ENCODE measurements around the gene SLC22A12. TPM values are rescaled to one million over a fixed set of nuclear protein-coding genes. Genes with fewer than 3 reads are reported as not detected.

SLC22A12 gene
- total RNA-seq, 2 donors from 2014 or later, result not detected

DNA sequence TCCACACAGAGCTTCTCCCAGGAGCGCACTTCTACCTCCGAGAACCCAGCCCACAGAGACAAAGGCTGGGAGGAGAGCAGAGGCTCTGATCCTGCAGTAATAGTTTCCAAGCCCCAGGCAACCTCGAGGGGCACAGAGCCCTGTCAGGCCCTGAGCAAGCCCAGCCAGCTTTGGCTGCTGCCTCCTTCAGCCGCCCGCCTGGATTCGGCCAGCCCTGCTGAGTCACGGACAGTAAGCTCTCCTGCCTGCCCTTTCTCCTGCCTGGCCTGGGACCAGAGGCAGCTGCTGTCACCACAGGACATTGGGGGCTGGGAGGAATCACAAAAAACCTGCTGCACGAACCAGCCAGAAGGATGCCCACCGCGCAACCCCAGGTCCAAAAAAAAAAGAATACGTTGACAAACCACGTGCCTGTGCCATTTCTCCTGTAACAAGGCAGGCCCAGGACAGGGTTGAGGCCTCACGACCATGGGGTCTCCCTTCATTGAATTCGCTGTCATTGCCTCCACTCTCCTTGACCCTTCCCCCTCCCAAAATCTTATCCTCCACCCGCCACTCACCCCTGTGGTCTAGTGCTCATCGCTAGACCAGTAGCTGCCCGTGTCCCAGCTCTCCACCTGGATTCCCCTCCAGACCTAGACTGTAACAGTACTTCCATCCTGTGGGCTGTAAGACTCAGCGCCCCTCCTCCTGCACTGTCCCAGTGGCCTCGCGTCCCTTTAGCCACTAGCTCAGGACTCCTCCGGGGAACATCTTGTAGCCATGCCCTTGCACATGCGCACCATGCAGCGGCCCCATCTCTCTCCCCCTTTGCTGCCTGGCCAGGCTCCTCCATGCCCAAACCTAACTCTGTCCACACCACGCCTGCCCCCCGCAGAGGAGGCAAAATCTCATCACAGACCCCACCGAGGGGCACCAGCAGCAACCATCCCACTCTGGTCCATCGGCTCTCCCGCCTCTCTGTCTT lies 7.4 kb upstream of the SLC22A12 start:
- TF ChIP-seq, protein P1, sequence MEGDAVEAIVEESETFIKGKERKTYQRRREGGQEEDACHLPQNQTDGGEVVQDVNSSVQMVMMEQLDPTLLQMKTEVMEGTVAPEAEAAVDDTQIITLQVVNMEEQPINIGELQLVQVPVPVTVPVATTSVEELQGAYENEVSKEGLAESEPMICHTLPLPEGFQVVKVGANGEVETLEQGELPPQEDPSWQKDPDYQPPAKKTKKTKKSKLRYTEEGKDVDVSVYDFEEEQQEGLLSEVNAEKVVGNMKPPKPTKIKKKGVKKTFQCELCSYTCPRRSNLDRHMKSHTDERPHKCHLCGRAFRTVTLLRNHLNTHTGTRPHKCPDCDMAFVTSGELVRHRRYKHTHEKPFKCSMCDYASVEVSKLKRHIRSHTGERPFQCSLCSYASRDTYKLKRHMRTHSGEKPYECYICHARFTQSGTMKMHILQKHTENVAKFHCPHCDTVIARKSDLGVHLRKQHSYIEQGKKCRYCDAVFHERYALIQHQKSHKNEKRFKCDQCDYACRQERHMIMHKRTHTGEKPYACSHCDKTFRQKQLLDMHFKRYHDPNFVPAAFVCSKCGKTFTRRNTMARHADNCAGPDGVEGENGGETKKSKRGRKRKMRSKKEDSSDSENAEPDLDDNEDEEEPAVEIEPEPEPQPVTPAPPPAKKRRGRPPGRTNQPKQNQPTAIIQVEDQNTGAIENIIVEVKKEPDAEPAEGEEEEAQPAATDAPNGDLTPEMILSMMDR (IDR thresholded peaks at IDR 0.05), result no peak
- no peak overlapping the region for H3K27ac ChIP-seq
- H3K36me3 ChIP-seq, result no peaks in the 10 kb centered on the region
- H3K27me3 ChIP-seq, result no peaks in the 10 kb centered on the region
- peaks cover 0 to 14% of the 10 kb centered on the region in 2 donors for H3K9me3 ChIP-seq
- no peak overlapping the region for H3K4me3 ChIP-seq
- no peak for DNase-seq (ENCODE audit: low spot score)
- no peaks in the 10 kb centered on the region for H3K4me1 ChIP-seq

DNA sequence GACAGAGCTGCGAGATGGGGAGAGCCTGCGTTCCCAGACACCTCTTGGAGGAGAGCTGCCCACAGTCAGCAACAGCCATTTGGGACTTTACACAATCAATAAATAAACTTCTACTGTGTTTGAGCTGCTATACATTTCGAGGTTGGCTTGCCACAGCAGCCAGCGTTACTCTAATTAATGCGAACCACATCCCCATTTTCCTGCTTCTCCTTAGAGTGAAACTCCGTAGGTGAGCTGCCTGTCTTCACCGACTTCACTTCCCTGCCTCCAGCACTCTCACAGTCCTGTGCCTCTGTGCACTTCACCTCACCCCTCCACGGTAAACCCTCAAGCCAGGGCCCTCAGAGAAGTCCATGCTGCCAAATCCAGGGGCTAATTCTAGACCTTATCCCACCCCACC lies 5.9 kb upstream of the SLC22A12 start:
- TF ChIP-seq, protein P1 (IDR thresholded peaks at IDR 0.05), result no peak
- Histone ChIP-seq H3K4me3 (no peak overlapping the region), H3K9me3 (peaks cover 0 to 23% of the 10 kb centered on the region in 2 donors), H3K36me3 (no peaks in the 10 kb centered on the region), H3K27me3 (no peaks in the 10 kb centered on the region), H3K4me1 (no peaks in the 10 kb centered on the region), H3K27ac (no peak overlapping the region)
- DNase-seq (ENCODE audit: low spot score), result no peak

DNA sequence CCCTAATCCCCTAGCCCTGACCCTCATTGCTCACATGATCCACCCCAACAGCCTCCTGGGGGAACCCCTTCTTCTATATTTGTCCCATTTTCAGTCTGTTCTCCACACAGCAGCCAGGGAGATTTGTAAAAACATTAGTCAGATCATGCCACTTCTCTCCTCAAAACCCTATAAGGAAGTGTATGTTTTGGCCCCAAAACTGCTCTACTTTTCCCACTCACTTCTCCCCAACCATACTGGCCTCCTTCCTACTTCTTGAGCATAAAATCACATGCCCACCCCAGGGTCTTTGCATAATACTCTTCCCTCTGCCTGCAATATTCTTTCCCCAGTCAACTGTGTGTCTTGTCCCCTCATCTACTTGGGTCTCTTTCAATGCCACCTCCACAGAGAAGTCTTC lies 4.7 kb upstream of the SLC22A12 start:
- no peak for DNase-seq (ENCODE audit: low spot score)
- H3K4me3 ChIP-seq, result no peak overlapping the region
- no peaks in the 10 kb centered on the region for H3K27me3 ChIP-seq
- no peak overlapping the region for H3K27ac ChIP-seq
- H3K36me3 ChIP-seq, result no peaks in the 10 kb centered on the region
- TF ChIP-seq, protein P1 (IDR thresholded peaks at IDR 0.05), result no peak
- H3K4me1 ChIP-seq, result no peaks in the 10 kb centered on the region
- peaks cover 0 to 23% of the 10 kb centered on the region in 2 donors for H3K9me3 ChIP-seq

DNA sequence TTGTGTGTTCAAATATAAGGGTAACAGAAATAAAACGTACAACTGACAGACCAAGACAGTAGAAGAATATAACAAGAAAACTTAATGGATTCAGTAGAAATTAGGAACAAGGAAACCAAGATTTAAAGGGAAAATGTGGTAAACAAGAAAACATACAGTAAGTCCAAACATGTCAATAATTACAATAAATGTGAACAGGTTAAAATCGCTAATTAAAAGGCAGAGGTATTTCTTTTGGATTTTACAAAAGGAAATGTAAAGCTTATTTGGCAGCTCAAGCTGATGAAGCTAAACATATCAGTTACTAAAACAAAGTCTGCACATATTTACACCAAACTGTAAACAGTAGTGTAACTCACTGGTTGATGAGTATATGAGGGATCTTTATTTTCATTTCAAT lies 2.3 kb upstream of the SLC22A12 start:
- no peak overlapping the region for H3K27ac ChIP-seq
- no peaks in the 10 kb centered on the region for H3K36me3 ChIP-seq
- peaks cover 0 to 23% of the 10 kb centered on the region in 2 donors for H3K9me3 ChIP-seq
- H3K27me3 ChIP-seq, result no peaks in the 10 kb centered on the region
- DNase-seq (ENCODE audit: low spot score), result no peak
- TF ChIP-seq, protein P1 (IDR thresholded peaks at IDR 0.05), result no peak
- H3K4me3 ChIP-seq, result no peak overlapping the region
- H3K4me1 ChIP-seq, result no peaks in the 10 kb centered on the region

DNA sequence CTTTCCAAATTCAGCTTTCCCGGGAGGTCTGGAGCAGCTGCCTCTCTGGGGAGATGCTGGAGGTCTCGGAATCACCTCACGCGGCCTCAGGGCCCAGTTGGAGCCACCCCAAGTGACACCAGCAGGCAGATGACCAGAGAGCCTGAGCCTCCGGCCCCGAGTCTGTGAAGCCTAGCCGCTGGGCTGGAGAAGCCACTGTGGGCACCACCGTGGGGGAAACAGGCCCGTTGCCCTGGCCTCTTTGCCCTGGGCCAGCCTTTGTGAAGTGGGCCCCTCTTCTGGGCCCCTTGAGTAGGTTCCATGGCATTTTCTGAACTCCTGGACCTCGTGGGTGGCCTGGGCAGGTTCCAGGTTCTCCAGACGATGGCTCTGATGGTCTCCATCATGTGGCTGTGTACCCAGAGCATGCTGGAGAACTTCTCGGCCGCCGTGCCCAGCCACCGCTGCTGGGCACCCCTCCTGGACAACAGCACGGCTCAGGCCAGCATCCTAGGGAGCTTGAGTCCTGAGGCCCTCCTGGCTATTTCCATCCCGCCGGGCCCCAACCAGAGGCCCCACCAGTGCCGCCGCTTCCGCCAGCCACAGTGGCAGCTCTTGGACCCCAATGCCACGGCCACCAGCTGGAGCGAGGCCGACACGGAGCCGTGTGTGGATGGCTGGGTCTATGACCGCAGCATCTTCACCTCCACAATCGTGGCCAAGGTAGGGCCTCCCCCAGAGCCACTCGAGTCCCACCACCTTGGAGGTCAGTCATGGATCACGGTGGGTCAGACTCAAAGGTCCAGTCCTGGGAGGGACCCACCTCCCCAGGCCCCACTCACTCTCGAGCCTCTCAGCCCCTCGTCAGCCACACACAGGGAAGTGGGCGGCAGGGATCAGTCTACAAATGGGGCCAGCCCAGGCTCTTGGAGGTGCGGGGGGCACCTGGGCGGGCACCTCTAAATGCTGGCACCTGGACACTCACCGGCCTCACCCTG lies 525 bp downstream of the SLC22A12 start:
- no peaks in the 10 kb centered on the region for H3K27me3 ChIP-seq
- no peaks in the 10 kb centered on the region for H3K4me1 ChIP-seq
- H3K9me3 ChIP-seq, result peaks cover 0 to 23% of the 10 kb centered on the region in 2 donors
- H3K36me3 ChIP-seq, result no peaks in the 10 kb centered on the region
- no peak for DNase-seq (ENCODE audit: low spot score)
- H3K27ac ChIP-seq, result no peak overlapping the region
- H3K4me3 ChIP-seq, result no peak overlapping the region
- TF ChIP-seq, protein P1 (IDR thresholded peaks at IDR 0.05), result no peak

Data from right atrium auricular region (tissue), 2 donors.